ENCODE data around the gene RABGGTB.
"Not testable (repeated sequence)": the region's sequence is repeated elsewhere in the genome, so short reads cannot be mapped to it uniquely, and the experiment has no call there.

RABGGTB gene

GRCh38 chr1:75780183-75780582, 5.9 kb upstream of the RABGGTB start:
- not testable (repeated sequence) for H3K9me3 Mint-ChIP-seq; DNase-seq (ENCODE audit: low spot score in 2 of 2); H3K27ac Mint-ChIP-seq (ENCODE audit: low read depth); H3K27me3 Mint-ChIP-seq; H3K36me3 Mint-ChIP-seq (ENCODE audit: insufficient read depth); H3K4me3 Mint-ChIP-seq; ATAC-seq (replicated peaks; ENCODE audit: extremely low read depth, poor library complexity, severe bottlenecking)
- peaks cover 13% of the 10 kb centered on the region for H3K4me1 Mint-ChIP-seq

GRCh38 chr1:75783920-75784319, 2.1 kb upstream of the RABGGTB start:
- Mint-ChIP-seq H3K4me1 (peaks cover 49% of the 10 kb centered on the region), H3K36me3 (ENCODE audit: insufficient read depth) (peaks cover 17% of the 10 kb centered on the region), H3K27ac (ENCODE audit: low read depth) (peak overlapping the region; percentile 96), H3K4me3 (peak overlapping the region; percentile 91)
- H3K9me3 Mint-ChIP-seq; H3K27me3 Mint-ChIP-seq; DNase-seq (ENCODE audit: low spot score in 2 of 2); ATAC-seq (replicated peaks; ENCODE audit: extremely low read depth, poor library complexity, severe bottlenecking): not testable (repeated sequence)

GRCh38 chr1:75785320-75785982, 605 bp upstream of the RABGGTB start:
- Mint-ChIP-seq H3K27me3 (no peaks in the 10 kb centered on the region), H3K9me3 (no peaks in the 10 kb centered on the region), H3K36me3 (ENCODE audit: insufficient read depth) (peaks cover 31% of the 10 kb centered on the region), H3K4me3 (peak overlapping the region; percentile 91), H3K27ac (ENCODE audit: low read depth) (peak overlapping the region; percentile 96), H3K4me1 (peaks cover 61% of the 10 kb centered on the region)
- ATAC-seq (replicated peaks; ENCODE audit: extremely low read depth, poor library complexity, severe bottlenecking) (no peak), DNase-seq (ENCODE audit: low spot score in 2 of 2) (no peak)

GRCh38 chr1:75786901-75787493, 941 bp downstream of the RABGGTB start:
- no peak for ATAC-seq (replicated peaks; ENCODE audit: extremely low read depth, poor library complexity, severe bottlenecking)
- Mint-ChIP-seq H3K4me1 (peaks cover 74% of the 10 kb centered on the region), H3K36me3 (ENCODE audit: insufficient read depth) (peaks cover 46% of the 10 kb centered on the region)

GRCh38 chr1:75787524-75787923, 1.5 kb downstream of the RABGGTB start:
- Mint-ChIP-seq H3K4me1 (peaks cover 75% of the 10 kb centered on the region), H3K4me3 (peak overlapping the region; percentile 91), H3K36me3 (ENCODE audit: insufficient read depth) (peaks cover 51% of the 10 kb centered on the region), H3K9me3 (no peaks in the 10 kb centered on the region), H3K27me3 (no peaks in the 10 kb centered on the region), H3K27ac (ENCODE audit: low read depth) (peak overlapping the region; percentile 96)
- no peak for DNase-seq (ENCODE audit: low spot score in 2 of 2)
- no peak for ATAC-seq (replicated peaks; ENCODE audit: extremely low read depth, poor library complexity, severe bottlenecking)

More at GRCh38 chr1:75786901-75787493, 941 bp downstream of the RABGGTB start:
- no peak for DNase-seq (ENCODE audit: low spot score in 2 of 2)
- H3K27ac Mint-ChIP-seq (ENCODE audit: low read depth) = peak overlapping the region; percentile 96
- no peaks in the 10 kb centered on the region for H3K9me3 Mint-ChIP-seq
- H3K27me3 Mint-ChIP-seq = no peaks in the 10 kb centered on the region
- H3K4me3 Mint-ChIP-seq = peak overlapping the region; percentile 91

- H3K4me3 Mint-ChIP-seq = peak overlapping the region; percentile 91
- peaks cover 70% of the 10 kb centered on the region for H3K36me3 Mint-ChIP-seq (ENCODE audit: insufficient read depth)
- ATAC-seq (replicated peaks; ENCODE audit: extremely low read depth, poor library complexity, severe bottlenecking) = no peak
- DNase-seq (ENCODE audit: low spot score in 2 of 2) = no peak
- no peaks in the 10 kb centered on the region for H3K9me3 Mint-ChIP-seq
- peak overlapping the region; percentile 92 for H3K27ac Mint-ChIP-seq (ENCODE audit: low read depth)
- H3K27me3 Mint-ChIP-seq = no peaks in the 10 kb centered on the region
- H3K4me1 Mint-ChIP-seq = peaks cover 77% of the 10 kb centered on the region
These were observed 3.9 kb downstream of the RABGGTB start for GRCh38 chr1:75789988-75790387.

- peak overlapping the region; percentile 91 for H3K4me3 Mint-ChIP-seq
- H3K27me3 Mint-ChIP-seq = no peaks in the 10 kb centered on the region
- peaks cover 77% of the 10 kb centered on the region for H3K36me3 Mint-ChIP-seq (ENCODE audit: insufficient read depth)
- peak overlapping the region; percentile 92 for H3K27ac Mint-ChIP-seq (ENCODE audit: low read depth)
- peaks cover 67% of the 10 kb centered on the region for H3K4me1 Mint-ChIP-seq
- no peaks in the 10 kb centered on the region for H3K9me3 Mint-ChIP-seq
- no peak for ATAC-seq (replicated peaks; ENCODE audit: extremely low read depth, poor library complexity, severe bottlenecking)
- no peak for DNase-seq (ENCODE audit: low spot score in 2 of 2)
These were observed 5.0 kb downstream of the RABGGTB start for GRCh38 chr1:75791022-75791421.

GRCh38 chr1:75792091-75792490, 6.0 kb downstream of the RABGGTB start:
- no peaks in the 10 kb centered on the region for H3K9me3 Mint-ChIP-seq
- peak overlapping the region; percentile 92 for H3K27ac Mint-ChIP-seq (ENCODE audit: low read depth)
- DNase-seq (ENCODE audit: low spot score in 2 of 2) (no peak), ATAC-seq (replicated peaks; ENCODE audit: extremely low read depth, poor library complexity, severe bottlenecking) (no peak)
- H3K4me1 Mint-ChIP-seq = peaks cover 57% of the 10 kb centered on the region
- H3K27me3 Mint-ChIP-seq = no peaks in the 10 kb centered on the region
- peaks cover 80% of the 10 kb centered on the region for H3K36me3 Mint-ChIP-seq (ENCODE audit: insufficient read depth)
- H3K4me3 Mint-ChIP-seq = no peak overlapping the region

- ATAC-seq (replicated peaks; ENCODE audit: extremely low read depth, poor library complexity, severe bottlenecking) (no peak), DNase-seq (ENCODE audit: low spot score in 2 of 2) (no peak)
- Mint-ChIP-seq H3K27ac (ENCODE audit: low read depth) (no peak overlapping the region), H3K36me3 (ENCODE audit: insufficient read depth) (peaks cover 71% of the 10 kb centered on the region), H3K9me3 (no peaks in the 10 kb centered on the region), H3K4me3 (no peak overlapping the region), H3K4me1 (peaks cover 34% of the 10 kb centered on the region), H3K27me3 (no peaks in the 10 kb centered on the region)
These were observed 8.3 kb downstream of the RABGGTB start for GRCh38 chr1:75794382-75794781.

GRCh38 chr1:75795703-75796193, 9.7 kb downstream of the RABGGTB start:
- no peak overlapping the region for H3K27ac Mint-ChIP-seq (ENCODE audit: low read depth)
- no peaks in the 10 kb centered on the region for H3K9me3 Mint-ChIP-seq
- H3K36me3 Mint-ChIP-seq (ENCODE audit: insufficient read depth) = peaks cover 59% of the 10 kb centered on the region
- DNase-seq (ENCODE audit: low spot score in 2 of 2) (no peak), ATAC-seq (replicated peaks; ENCODE audit: extremely low read depth, poor library complexity, severe bottlenecking) (no peak)
- H3K4me3 Mint-ChIP-seq = no peak overlapping the region
- no peaks in the 10 kb centered on the region for H3K27me3 Mint-ChIP-seq
- H3K4me1 Mint-ChIP-seq = peaks cover 21% of the 10 kb centered on the region

- H3K27me3 Mint-ChIP-seq = no peaks in the 10 kb centered on the region
- H3K27ac Mint-ChIP-seq (ENCODE audit: low read depth) = no peak within 1 kb of the TSS
- DNase-seq (ENCODE audit: low spot score in 2 of 2) = no peak
- no peak within 1 kb of the TSS for H3K4me3 Mint-ChIP-seq
- ATAC-seq (replicated peaks; ENCODE audit: extremely low read depth, poor library complexity, severe bottlenecking) = no peak
- H3K9me3 Mint-ChIP-seq = no peaks in the 10 kb centered on the region
- peaks cover 50% of the 10 kb centered on the region for H3K36me3 Mint-ChIP-seq (ENCODE audit: insufficient read depth)
- H3K4me1 Mint-ChIP-seq = peaks cover 12% of the 10 kb centered on the region
These were observed 10.6 kb downstream of the RABGGTB start, which contains the start of gene MSH4 for GRCh38 chr1:75796376-75797272. TSS of gene MSH4 (plus strand) at chr1:75796882. CDS start at chr1:75796986, 104 bp downstream.

GRCh38 chr1:75797273-75797588, 11.2 kb downstream of the RABGGTB start:
- Mint-ChIP-seq H3K27ac (ENCODE audit: low read depth) (no peak overlapping the region), H3K4me1 (peaks cover 8% of the 10 kb centered on the region), H3K9me3 (no peaks in the 10 kb centered on the region), H3K27me3 (no peaks in the 10 kb centered on the region), H3K4me3 (no peak overlapping the region), H3K36me3 (ENCODE audit: insufficient read depth) (peaks cover 45% of the 10 kb centered on the region)
- DNase-seq (ENCODE audit: low spot score in 2 of 2) (no peak), ATAC-seq (replicated peaks; ENCODE audit: extremely low read depth, poor library complexity, severe bottlenecking) (no peak)

Data from central memory CD8-positive, alpha-beta T cell (primary cell).